PFSK-1 (cell line): Measurements from ENCODE around the gene CABP7.

ENCODE experiments used
- FOXP2 ChIP-seq: optimal IDR thresholded peaks from 2 replicates; pipeline ENCODE3; 2011; ENCODE audit warnings: borderline replicate concordance, control low read depth, inconsistent platforms; ENCODE audit not compliant: insufficient read depth; ENCODE audit errors: extremely low read length, extremely low read depth
- POLR2AphosphoS5 ChIP-seq: IDR thresholded peaks from 2 replicates; pipeline ENCODE4 v1.6.1; 2012; ENCODE audit warnings: low read depth, mild to moderate bottlenecking, control low read depth, low read length, moderate library complexity
- SIN3A ChIP-seq: IDR thresholded peaks from 2 replicates; pipeline ENCODE4 v1.6.1; 2012; ENCODE audit warnings: mild to moderate bottlenecking, low read length, moderate library complexity, borderline replicate concordance; ENCODE audit not compliant: insufficient read depth
- TAF1 ChIP-seq: IDR thresholded peaks from 2 replicates; pipeline ENCODE4 v1.6.1; 2012; ENCODE audit warnings: low read length, control low read depth, borderline replicate concordance; ENCODE audit not compliant: insufficient read depth
- TF ChIP-seq, protein P1 (sequence below), 2 experiments: IDR thresholded peaks; 2 replicates each; pipeline versions ENCODE4 v1.6.1 to v1.8.0; 2011 to 2012; ENCODE audit warnings: low read depth in 2 of 2, low read length in 2 of 2, control low read depth in 1 of 2, inconsistent platforms in 1 of 2, mild to moderate bottlenecking in 1 of 2, moderate library complexity in 1 of 2; ENCODE audit not compliant: insufficient read depth in 1 of 2

The CABP7 gene

DNA sequence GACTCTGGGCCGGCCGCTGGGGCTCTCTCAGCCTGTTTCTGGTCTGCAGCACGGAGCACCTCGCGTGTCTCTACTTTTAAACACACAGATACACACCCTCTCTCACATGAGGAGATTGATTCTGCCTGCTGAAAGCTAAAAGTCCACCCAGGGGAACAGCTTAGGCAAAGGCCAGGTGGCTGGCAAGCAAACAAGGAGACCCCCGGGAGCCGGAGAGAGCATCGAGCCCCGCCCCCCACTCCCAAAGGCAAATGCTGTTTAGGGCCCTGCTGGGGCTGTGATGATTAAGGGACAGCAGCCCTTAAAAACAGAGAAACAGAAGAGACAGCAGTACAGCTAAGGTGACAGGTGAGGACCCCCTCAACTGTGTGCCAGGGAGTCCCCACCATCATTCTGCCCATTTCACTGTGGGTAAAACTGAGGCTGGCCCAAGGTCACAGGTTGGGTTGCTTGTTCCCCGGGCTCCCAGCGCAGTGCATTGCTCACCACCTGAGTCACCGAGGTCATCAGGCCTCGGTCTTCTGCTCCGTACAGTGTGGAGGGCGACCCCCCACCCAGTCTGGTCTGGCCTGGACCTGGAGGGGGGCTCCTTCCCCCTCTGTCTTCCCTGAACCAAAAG lies 6.8 kb downstream of the CABP7 start:
- no peak for TF ChIP-seq TAF1
- no peak for TF ChIP-seq FOXP2
- no peak for TF ChIP-seq SIN3A
- TF ChIP-seq, protein P1, sequence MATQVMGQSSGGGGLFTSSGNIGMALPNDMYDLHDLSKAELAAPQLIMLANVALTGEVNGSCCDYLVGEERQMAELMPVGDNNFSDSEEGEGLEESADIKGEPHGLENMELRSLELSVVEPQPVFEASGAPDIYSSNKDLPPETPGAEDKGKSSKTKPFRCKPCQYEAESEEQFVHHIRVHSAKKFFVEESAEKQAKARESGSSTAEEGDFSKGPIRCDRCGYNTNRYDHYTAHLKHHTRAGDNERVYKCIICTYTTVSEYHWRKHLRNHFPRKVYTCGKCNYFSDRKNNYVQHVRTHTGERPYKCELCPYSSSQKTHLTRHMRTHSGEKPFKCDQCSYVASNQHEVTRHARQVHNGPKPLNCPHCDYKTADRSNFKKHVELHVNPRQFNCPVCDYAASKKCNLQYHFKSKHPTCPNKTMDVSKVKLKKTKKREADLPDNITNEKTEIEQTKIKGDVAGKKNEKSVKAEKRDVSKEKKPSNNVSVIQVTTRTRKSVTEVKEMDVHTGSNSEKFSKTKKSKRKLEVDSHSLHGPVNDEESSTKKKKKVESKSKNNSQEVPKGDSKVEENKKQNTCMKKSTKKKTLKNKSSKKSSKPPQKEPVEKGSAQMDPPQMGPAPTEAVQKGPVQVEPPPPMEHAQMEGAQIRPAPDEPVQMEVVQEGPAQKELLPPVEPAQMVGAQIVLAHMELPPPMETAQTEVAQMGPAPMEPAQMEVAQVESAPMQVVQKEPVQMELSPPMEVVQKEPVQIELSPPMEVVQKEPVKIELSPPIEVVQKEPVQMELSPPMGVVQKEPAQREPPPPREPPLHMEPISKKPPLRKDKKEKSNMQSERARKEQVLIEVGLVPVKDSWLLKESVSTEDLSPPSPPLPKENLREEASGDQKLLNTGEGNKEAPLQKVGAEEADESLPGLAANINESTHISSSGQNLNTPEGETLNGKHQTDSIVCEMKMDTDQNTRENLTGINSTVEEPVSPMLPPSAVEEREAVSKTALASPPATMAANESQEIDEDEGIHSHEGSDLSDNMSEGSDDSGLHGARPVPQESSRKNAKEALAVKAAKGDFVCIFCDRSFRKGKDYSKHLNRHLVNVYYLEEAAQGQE (IDR thresholded peaks at IDR 0.05; ENCODE audit: insufficient read depth in 1 of 2, low read depth in 2 of 2, low read length in 2 of 2): no peak
- no peak for TF ChIP-seq POLR2AphosphoS5

DNA sequence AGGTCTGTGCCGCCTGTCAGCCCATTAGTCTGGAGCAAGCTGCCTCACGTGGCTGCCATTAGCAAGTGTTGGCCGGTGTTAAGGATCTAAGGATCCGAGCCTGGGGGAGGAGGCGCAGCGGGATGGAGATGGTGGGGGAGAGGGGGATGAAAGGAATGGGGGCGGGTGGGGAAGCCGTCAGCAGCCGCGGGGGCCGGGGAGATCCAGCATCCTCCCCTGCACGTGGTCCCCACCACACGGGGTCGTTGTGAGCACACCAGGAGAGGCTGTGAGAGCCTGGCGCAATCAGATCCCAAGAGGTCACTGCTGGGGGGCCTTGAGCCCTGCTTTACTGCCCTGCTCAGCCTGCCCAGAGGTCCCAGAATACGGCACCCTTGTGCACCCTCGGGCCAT lies 7.3 kb downstream of the CABP7 start:
- TF ChIP-seq TAF1: no peak
- TF ChIP-seq POLR2AphosphoS5: no peak
- no peak for TF ChIP-seq SIN3A
- no peak for TF ChIP-seq FOXP2
- TF ChIP-seq, protein P1 (IDR thresholded peaks at IDR 0.05; ENCODE audit: insufficient read depth in 1 of 2, low read depth in 2 of 2, low read length in 2 of 2): no peak

DNA sequence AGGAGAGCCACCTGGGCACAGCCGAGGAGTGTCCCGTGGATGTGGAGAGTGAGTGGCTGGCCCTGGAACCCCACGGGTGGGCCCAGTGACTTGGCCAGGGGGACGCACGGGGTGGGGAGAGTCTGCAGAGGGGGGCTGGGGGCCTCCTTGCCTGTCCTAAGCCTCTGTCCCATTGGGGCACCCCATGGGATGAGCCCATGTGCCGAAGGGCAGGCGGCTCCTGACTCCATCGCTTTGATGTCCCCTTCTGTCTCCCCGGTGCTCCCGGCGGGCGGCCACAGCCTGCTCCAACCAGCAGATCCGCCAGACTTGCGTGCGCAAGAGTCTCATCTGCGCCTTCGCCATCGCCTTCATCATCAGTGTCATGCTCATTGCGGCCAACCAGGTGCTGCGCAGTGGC lies 9.4 kb downstream of the CABP7 start:
- TF ChIP-seq, protein P1 (IDR thresholded peaks at IDR 0.05; ENCODE audit: insufficient read depth in 1 of 2, low read depth in 2 of 2, low read length in 2 of 2): no peak
- TF ChIP-seq SIN3A (no peak), FOXP2 (no peak), POLR2AphosphoS5 (no peak), TAF1 (no peak)

DNA sequence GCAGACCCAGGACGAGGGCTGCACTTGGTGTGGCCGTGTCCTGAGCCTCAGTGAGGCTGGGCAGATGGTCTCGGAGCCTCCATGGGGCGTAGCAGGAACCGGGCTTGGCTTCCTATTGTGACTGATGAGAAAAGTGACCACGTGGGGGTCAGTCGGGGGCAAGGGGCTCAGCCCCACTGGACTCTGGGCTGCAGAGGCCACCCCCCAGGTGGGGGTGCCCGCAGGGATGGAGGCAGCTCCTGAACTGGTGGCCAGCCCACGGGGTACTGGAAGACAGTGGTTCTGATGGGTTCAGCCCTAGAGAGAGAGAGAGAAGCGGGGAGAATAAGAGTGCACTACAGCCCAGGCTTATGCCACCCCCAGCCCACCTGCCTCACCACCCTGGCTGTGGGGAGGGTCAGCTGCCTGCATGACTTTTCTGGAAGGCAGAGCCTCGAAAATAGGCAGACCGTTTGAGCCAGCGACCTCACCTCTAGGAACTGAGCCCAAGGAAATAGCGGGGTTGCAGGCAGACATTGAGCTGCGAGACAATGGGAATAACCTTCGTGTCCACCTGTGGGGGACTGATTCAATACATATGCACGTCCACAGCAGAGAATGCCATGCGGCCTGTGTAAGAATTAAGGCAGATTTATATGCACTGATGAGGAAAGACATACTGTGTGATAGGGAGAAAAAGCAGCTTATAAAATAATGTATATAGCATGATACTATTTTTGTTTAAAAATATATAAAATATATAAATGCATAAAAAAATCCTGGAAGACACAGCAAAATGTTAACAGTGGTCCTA lies 11.5 kb downstream of the CABP7 start:
- no peak for TF ChIP-seq FOXP2

DNA sequence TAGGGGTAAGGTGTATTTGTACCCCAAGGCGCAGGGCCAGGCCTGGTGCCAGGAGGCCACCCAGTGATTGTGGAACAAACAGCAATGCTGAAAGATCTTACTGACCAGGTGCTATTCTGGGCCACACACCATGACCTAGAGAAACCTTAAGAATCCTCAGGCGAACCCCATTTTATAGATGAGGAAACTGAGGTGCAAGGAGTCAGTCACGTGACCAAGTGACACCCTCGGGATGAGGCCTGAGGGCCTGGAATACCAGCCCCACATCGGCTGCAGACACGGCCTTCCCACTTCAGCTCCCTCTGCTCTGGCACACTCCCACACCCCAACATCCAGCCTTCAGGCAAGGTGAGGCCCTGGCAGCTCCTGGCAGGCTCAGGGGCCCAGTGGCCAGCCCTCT lies 13.1 kb downstream of the CABP7 start:
- TF ChIP-seq TAF1 (no peak), FOXP2 (no peak), SIN3A (no peak), POLR2AphosphoS5 (no peak)
- TF ChIP-seq, protein P1 (IDR thresholded peaks at IDR 0.05; ENCODE audit: insufficient read depth in 1 of 2, low read depth in 2 of 2, low read length in 2 of 2): no peak
